A549 (cell line): Measurements from ENCODE around the gene XRCC3. TPM values are rescaled to one million over a fixed set of nuclear protein-coding genes. Genes with fewer than 3 reads are reported as not detected.

ENCODE experiments used
- ATAC-seq, 2 experiments: fragments of 200-7000 bp in 1 of 2; fragments of >200 bp in 1 of 2; cut with Nextera tagmentation in 1 of 2; cut with Tn5 transposase in 1 of 2; 3 replicates each; pipeline versions ENCODE4 v1.8.0 to v1.9.1; 2018 to 2020; ENCODE audit warnings: mild to moderate bottlenecking in 1 of 2, moderate library complexity in 1 of 2
- CTCF ChIA-PET: fragments of 300-600 bp; sonication (Branson Sonifier 250); formaldehyde crosslinking; extraction: SDS; loops from one replicate; lab custom pipeline; 2021; ENCODE audit warnings: antibody characterized with exemption, inconsistent platforms; lab: Yijun Ruan, JAX
- POLR2A ChIA-PET: fragments of 350-600 bp; formaldehyde crosslinking; extraction: SDS; loops from one replicate; lab custom pipeline; 2021; ENCODE audit warnings: antibody characterized with exemption, inconsistent platforms; lab: Yijun Ruan, JAX
- DNase-seq, 2 experiments: peaks; one replicate each; pipeline versions ENCODE4 v3.0.0 to v3.0.0-alpha.2; 2011 to 2016; ENCODE audit warnings: low read depth in 1 of 2, low spot score in 1 of 2
- FAIRE-seq: peaks from 2 replicates; lab custom pipeline; 2011; peaks lifted over from hg19 to GRCh38; lab: Jason Lieb, UNC
- H3K27ac ChIP-seq, 2 experiments: fragments of >200 bp; sonication (Bioruptor Twin); formaldehyde crosslinking; 3 replicates each; pipeline ENCODE4 v1.5.1; 2016 to 2017
- H3K4me1 ChIP-seq: fragments of >200 bp; sonication (Bioruptor Twin); formaldehyde crosslinking; 3 replicates; pipeline ENCODE4 v1.6.1; 2016
- H3K4me2 ChIP-seq: fragments of >200 bp; sonication (Bioruptor Twin); formaldehyde crosslinking; 3 replicates; pipeline ENCODE4 v1.6.1; 2016
- H3K4me3 ChIP-seq: fragments of >200 bp; sonication (Bioruptor Twin); formaldehyde crosslinking; 3 replicates; pipeline ENCODE4 v1.5.1; 2016
- H3K9me3 ChIP-seq: fragments of >200 bp; sonication (Bioruptor Twin); formaldehyde crosslinking; 3 replicates; pipeline ENCODE4 v1.6.1; 2016
- BCL3 ChIP-seq: fragments of >200 bp; sonication (Bioruptor Twin); formaldehyde crosslinking; IDR thresholded peaks from 3 replicates; pipeline ENCODE4 v1.6.1; 2016
- CBX2 ChIP-seq: fragments of 200-600 bp; sonication (generic); IDR thresholded peaks from 2 replicates; pipeline ENCODE4 v1.6.1; 2016; ENCODE audit warnings: low read depth, mild to moderate bottlenecking, borderline replicate concordance
- CEBPB ChIP-seq, 2 experiments: fragments of >200 bp in 1 of 2; sonication (Bioruptor Twin) in 1 of 2; formaldehyde crosslinking in 1 of 2; IDR thresholded peaks; 2 replicates each; pipeline ENCODE4 v1.6.1; 2012 to 2016
- CTCF ChIP-seq: fragments of >200 bp; sonication (Bioruptor Twin); formaldehyde crosslinking; IDR thresholded peaks from 3 replicates; pipeline ENCODE4 v1.5.1; 2016
- EHMT2 ChIP-seq: fragments of 200-600 bp; sonication (generic); IDR thresholded peaks from 2 replicates; pipeline ENCODE4 v1.6.1; 2016; ENCODE audit warnings: antibody characterized with exemption, low read depth, mild to moderate bottlenecking, moderate library complexity
- EP300 ChIP-seq, 2 experiments: fragments of >200 bp; sonication (Bioruptor Twin); formaldehyde crosslinking; IDR thresholded peaks; 2 replicates in 1 of 2; 3 replicates in 1 of 2; pipeline ENCODE4 v1.6.1; 2016 to 2017
- FOXS1 ChIP-seq: fragments of 250-450 bp; sonication (Bioruptor Pico); IDR thresholded peaks from 2 replicates; pipeline ENCODE4 v1.5.0; 2020; ENCODE audit warnings: mild to moderate bottlenecking, moderate library complexity
- HDAC2 ChIP-seq: fragments of 200-600 bp; sonication (generic); IDR thresholded peaks from 2 replicates; pipeline ENCODE4 v1.6.1; 2016
- HES2 ChIP-seq: fragments of >200 bp; sonication (Bioruptor Twin); formaldehyde crosslinking; IDR thresholded peaks from 2 replicates; pipeline ENCODE4 v1.6.1; 2016
- MAX ChIP-seq: IDR thresholded peaks from 2 replicates; pipeline ENCODE4 v1.6.1; 2012
- MAZ ChIP-seq: fragments of 150-350 bp; IDR thresholded peaks from 2 replicates; pipeline ENCODE4 v1.6.1; 2014; ENCODE audit warnings: antibody characterized with exemption, low read depth, low read length, borderline replicate concordance
- PHF8 ChIP-seq: fragments of 200-600 bp; sonication (generic); IDR thresholded peaks from 2 replicates; pipeline ENCODE4 v1.6.1; 2016; ENCODE audit warnings: low read depth, mild to moderate bottlenecking, antibody characterized with exemption, moderate library complexity, borderline replicate concordance
- POLR2AphosphoS2 ChIP-seq: conservative IDR thresholded peaks from 2 replicates; pipeline ENCODE4 v1.6.1; 2012; ENCODE audit warnings: low read length, improper control_type of control experiment, inconsistent platforms
- RAD21 ChIP-seq, 2 experiments: fragments of >200 bp in 1 of 2; sonication (Bioruptor Twin) in 1 of 2; formaldehyde crosslinking in 1 of 2; IDR thresholded peaks in 1 of 2; conservative IDR thresholded peaks in 1 of 2; 2 replicates in 1 of 2; 3 replicates in 1 of 2; pipeline ENCODE4 v1.6.1; 2012 to 2018; ENCODE audit warnings: inconsistent platforms in 1 of 2
- REST ChIP-seq: fragments of 200-600 bp; sonication (generic); IDR thresholded peaks from 2 replicates; pipeline ENCODE4 v1.6.1; 2016; ENCODE audit warnings: antibody characterized with exemption, mild to moderate bottlenecking, moderate library complexity
- SREBF2 ChIP-seq: fragments of 450-650 bp; IDR thresholded peaks from 2 replicates; pipeline ENCODE4 v1.6.1; 2014; ENCODE audit warnings: mild to moderate bottlenecking, moderate library complexity
- ZC3H11A ChIP-seq: fragments of 450-650 bp; IDR thresholded peaks from 2 replicates; pipeline ENCODE4 v1.6.1; 2014; ENCODE audit warnings: antibody characterized with exemption, mild to moderate bottlenecking
- ZFP36 ChIP-seq: fragments of 450-650 bp; IDR thresholded peaks from 2 replicates; pipeline ENCODE4 v1.6.1; 2014; ENCODE audit warnings: borderline replicate concordance; ENCODE audit not compliant: partially characterized antibody
- ZNF302 ChIP-seq: fragments of 250-450 bp; sonication (Bioruptor Pico); IDR thresholded peaks from 2 replicates; pipeline ENCODE4 v1.9.0; 2021; ENCODE audit warnings: inconsistent platforms, mild to moderate bottlenecking, moderate library complexity
- ZSCAN20 ChIP-seq: fragments of 250-450 bp; sonication (Bioruptor Pico); IDR thresholded peaks from 2 replicates; pipeline ENCODE4 v1.8.0; 2022; ENCODE audit warnings: mild to moderate bottlenecking, moderate library complexity
- WGBS: methylation state at CpG from one replicate; pipeline ENCODE4 v1.1.6; 2017; ENCODE audit errors: missing lambda C conversion rate; 5-methylcytosine and 5-hydroxymethylcytosine counted together
- polyA plus RNA-seq, 4 experiments: library from polyadenylated mRNA; depleted of rRNA in 3 of 4; stranded (reverse); fragments of >200 nt; fragmentation: RNase III in 1 of 4; extraction: RNeasy Plus Mini Kit Qiagen cat#74134 plus additional on column Dnase treatment in 1 of 4; gene quantifications; 2 replicates in 3 of 4; 3 replicates in 1 of 4; pipeline ENCODE4 v1.2.3, GENCODE V29; 2011 to 2017

The XRCC3 gene
- polyA plus RNA-seq, 2 of the 4 experiments (the other 2 are of a cell fraction) = 23.0 to 28.1 TPM

- Histone ChIP-seq H3K9me3 (no peaks in the 10 kb centered on the region), H3K4me1 (no peaks in the 10 kb centered on the region), H3K4me2 (no peak overlapping the region), H3K4me3 (no peak overlapping the region), H3K27ac (no peak overlapping the region)
- 86% methylated on average over 8 of the region's 9 CpGs for WGBS
- FAIRE-seq (no peak), ATAC-seq (no peak), DNase-seq (no peak)
- TF ChIP-seq PHF8 = no peak
- TF ChIP-seq REST = no peak
- no peak for TF ChIP-seq EHMT2
- no peak for TF ChIP-seq ZFP36
- TF ChIP-seq MAX = no peak
- no peak for TF ChIP-seq ZC3H11A
- no peak for TF ChIP-seq FOXS1 (CRISPR knock-in tag)
- no peak for TF ChIP-seq CBX2
- no peak for TF ChIP-seq ZSCAN20 (CRISPR knock-in tag)
- TF ChIP-seq SREBF2 = no peak
- TF ChIP-seq EP300 (IDR thresholded peaks at IDR 0.05) = no peak
- no peak for TF ChIP-seq HDAC2
- no peak for TF ChIP-seq BCL3
- TF ChIP-seq HES2 = no peak
- TF ChIP-seq CEBPB (IDR thresholded peaks at IDR 0.05) = no peak
- no peak for TF ChIP-seq RAD21 (conservative IDR thresholded peaks at IDR 0.05 in 1 of 2, IDR thresholded peaks at IDR 0.05 in 1 of 2)
- no peak for TF ChIP-seq MAZ
- TF ChIP-seq CTCF = no peak
- TF ChIP-seq ZNF302 (CRISPR knock-in tag) = no peak
- no peak for TF ChIP-seq POLR2AphosphoS2
- POLR2A ChIA-PET = no interaction called here
- CTCF ChIA-PET = interaction anchor here (0.6 to 1.2 kb wide), 2 partner anchors 171 to 189 kb away, joined by 3 to 4 read pairs; no protein-coding TSS in a partner anchor
Measured at GRCh38 chr14:103732868-103733620, 17.8 kb upstream of the XRCC3 start.
